ENCODE measurements around the gene SFXN5. TPM values are rescaled to one million over a fixed set of nuclear protein-coding genes. Genes with fewer than 3 reads are reported as not detected.

SFXN5 gene
- total RNA-seq, 2 donors from 2014 or later = 12.8 to 23.2 TPM

GRCh38 chr2:72934683-72935610 is 136.6 kb downstream of the SFXN5 start:
- intact Hi-C loops (cut with DNase I) = no loop called here
- TF ChIP-seq CTCF (IDR thresholded peaks at IDR 0.05) (peak in 2 of 4 experiments; percentile 26 to 34), POLR2A (IDR thresholded peaks at IDR 0.05) (no peak)
- Histone ChIP-seq H3K36me3 (no peaks in the 10 kb centered on the region), H3K9me3 (no peaks in the 10 kb centered on the region), H3K27me3 (replicated peaks; ENCODE audit: insufficient read depth) (no peaks in the 10 kb centered on the region), H3K4me1 (replicated peaks) (no peaks in the 10 kb centered on the region), H3K4me3 (no peak overlapping the region), H3K27ac (no peak overlapping the region)
- no peak for DNase-seq (ENCODE audit: low spot score)
- 71% methylated on average over 14 of the region's 14 CpGs for WGBS

DNA sequence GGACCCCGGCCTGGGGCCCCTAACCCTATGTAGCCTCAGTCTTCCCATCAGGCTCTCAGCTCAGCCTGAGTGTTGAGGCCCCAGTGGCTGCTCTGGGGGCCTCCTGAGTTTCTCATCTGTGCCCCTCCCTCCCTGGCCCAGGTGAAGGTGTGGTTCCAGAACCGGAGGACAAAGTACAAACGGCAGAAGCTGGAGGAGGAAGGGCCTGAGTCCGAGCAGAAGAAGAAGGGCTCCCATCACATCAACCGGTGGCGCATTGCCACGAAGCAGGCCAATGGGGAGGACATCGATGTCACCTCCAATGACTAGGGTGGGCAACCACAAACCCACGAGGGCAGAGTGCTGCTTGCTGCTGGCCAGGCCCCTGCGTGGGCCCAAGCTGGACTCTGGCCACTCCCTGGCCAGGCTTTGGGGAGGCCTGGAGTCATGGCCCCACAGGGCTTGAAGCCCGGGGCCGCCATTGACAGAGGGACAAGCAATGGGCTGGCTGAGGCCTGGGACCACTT is 137.8 kb downstream of the SFXN5 start:
- Histone ChIP-seq H3K27me3 (replicated peaks; ENCODE audit: insufficient read depth) (no peaks in the 10 kb centered on the region), H3K4me1 (replicated peaks) (no peaks in the 10 kb centered on the region)
- no peak for DNase-seq (ENCODE audit: low spot score)

DNA sequence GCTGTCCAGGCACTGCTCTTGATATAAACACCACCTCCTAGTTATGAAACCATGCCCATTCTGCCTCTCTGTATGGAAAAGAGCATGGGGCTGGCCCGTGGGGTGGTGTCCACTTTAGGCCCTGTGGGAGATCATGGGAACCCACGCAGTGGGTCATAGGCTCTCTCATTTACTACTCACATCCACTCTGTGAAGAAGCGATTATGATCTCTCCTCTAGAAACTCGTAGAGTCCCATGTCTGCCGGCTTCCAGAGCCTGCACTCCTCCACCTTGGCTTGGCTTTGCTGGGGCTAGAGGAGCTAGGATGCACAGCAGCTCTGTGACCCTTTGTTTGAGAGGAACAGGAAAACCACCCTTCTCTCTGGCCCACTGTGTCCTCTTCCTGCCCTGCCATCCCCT is 138.3 kb downstream of the SFXN5 start:
- H3K4me3 ChIP-seq = no peak overlapping the region
- no peak for TF ChIP-seq POLR2AphosphoS5 (IDR thresholded peaks at IDR 0.05)
- TF ChIP-seq CTCF (IDR thresholded peaks at IDR 0.05) = no peak
- TF ChIP-seq POLR2A (IDR thresholded peaks at IDR 0.05) = no peak
- 93% methylated on average over 5 of the region's 5 CpGs for WGBS
- H3K36me3 ChIP-seq = no peaks in the 10 kb centered on the region
- H3K27me3 ChIP-seq (replicated peaks; ENCODE audit: insufficient read depth) = no peaks in the 10 kb centered on the region
- intact Hi-C loops (cut with DNase I) = no loop called here
- H3K9me3 ChIP-seq = no peaks in the 10 kb centered on the region
- H3K4me1 ChIP-seq (replicated peaks) = no peaks in the 10 kb centered on the region
- DNase-seq (ENCODE audit: low spot score) = no peak
- H3K27ac ChIP-seq = no peak overlapping the region

More for the DNA sequence above, 137.8 kb downstream of the SFXN5 start:
- 93% methylated on average over 12 of the region's 12 CpGs for WGBS
- no peaks in the 10 kb centered on the region for H3K9me3 ChIP-seq
- no peaks in the 10 kb centered on the region for H3K36me3 ChIP-seq
- intact Hi-C loops (cut with DNase I) = no loop called here
- no peak overlapping the region for H3K4me3 ChIP-seq
- no peak for TF ChIP-seq POLR2AphosphoS5 (IDR thresholded peaks at IDR 0.05)
- TF ChIP-seq POLR2A (IDR thresholded peaks at IDR 0.05) = no peak
- no peak for TF ChIP-seq CTCF (IDR thresholded peaks at IDR 0.05)
- H3K27ac ChIP-seq = no peak overlapping the region

DNA sequence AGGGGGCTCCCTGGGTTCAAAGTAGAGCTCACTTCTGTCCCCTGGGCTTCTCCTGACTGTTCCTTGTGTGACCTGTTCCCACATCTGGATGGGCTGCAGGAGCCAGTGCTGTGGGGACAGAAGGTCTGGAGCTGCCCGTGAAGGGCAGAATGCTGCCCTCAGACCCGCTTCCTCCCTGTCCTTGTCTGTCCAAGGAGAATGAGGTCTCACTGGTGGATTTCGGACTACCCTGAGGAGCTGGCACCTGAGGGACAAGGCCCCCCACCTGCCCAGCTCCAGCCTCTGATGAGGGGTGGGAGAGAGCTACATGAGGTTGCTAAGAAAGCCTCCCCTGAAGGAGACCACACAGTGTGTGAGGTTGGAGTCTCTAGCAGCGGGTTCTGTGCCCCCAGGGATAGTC is 138.7 kb downstream of the SFXN5 start:
- DNase-seq (ENCODE audit: low spot score) = no peak
- Histone ChIP-seq H3K4me1 (replicated peaks) (no peaks in the 10 kb centered on the region), H3K36me3 (no peaks in the 10 kb centered on the region), H3K27me3 (replicated peaks; ENCODE audit: insufficient read depth) (no peaks in the 10 kb centered on the region), H3K9me3 (no peaks in the 10 kb centered on the region), H3K4me3 (no peak overlapping the region), H3K27ac (no peak overlapping the region)
- intact Hi-C loops (cut with DNase I) = no loop called here
- TF ChIP-seq CTCF (IDR thresholded peaks at IDR 0.05) (no peak), POLR2AphosphoS5 (IDR thresholded peaks at IDR 0.05) (no peak), POLR2A (IDR thresholded peaks at IDR 0.05) (no peak)
- WGBS = 90% methylated on average over 4 of the region's 4 CpGs

All from prostate gland (tissue), 2 donors.